Omental fat pad (tissue), 4 donors: ENCODE results near the gene FXYD5. TPM values are rescaled to one million over a fixed set of nuclear protein-coding genes. Genes with fewer than 3 reads are reported as not detected.

Experiments
- ATAC-seq: fragments of 150-250 bp; one replicate; pipeline ENCODE4 v1.9.1; 2016; ENCODE audit warnings: mild to moderate bottlenecking, moderate library complexity; ENCODE audit not compliant: low FRiP score
- DNase-seq: peaks from one replicate; pipeline ENCODE4 v3.0.0-alpha.2; 2019; ENCODE audit warnings: low spot score
- total RNA-seq, 4 donors: library from RNA; depleted of rRNA; stranded (reverse); fragments of >200 nt; gene quantifications; one replicate each; pipeline ENCODE4 v1.1.0, GENCODE V29; 2016
- TF ChIP-seq, protein P1 (sequence below), 3 donors: fragments of 450-650 bp; IDR thresholded peaks; one replicate each; pipeline ENCODE4 v1.5.1; 2016 to 2017; ENCODE audit warnings: antibody characterized with exemption in 3 of 3, mild to moderate bottlenecking in 3 of 3, moderate library complexity in 2 of 3

The FXYD5 gene
- total RNA-seq, 4 donors from 2014 or later = 68.9 to 129 (median 88.8) TPM

DNA sequence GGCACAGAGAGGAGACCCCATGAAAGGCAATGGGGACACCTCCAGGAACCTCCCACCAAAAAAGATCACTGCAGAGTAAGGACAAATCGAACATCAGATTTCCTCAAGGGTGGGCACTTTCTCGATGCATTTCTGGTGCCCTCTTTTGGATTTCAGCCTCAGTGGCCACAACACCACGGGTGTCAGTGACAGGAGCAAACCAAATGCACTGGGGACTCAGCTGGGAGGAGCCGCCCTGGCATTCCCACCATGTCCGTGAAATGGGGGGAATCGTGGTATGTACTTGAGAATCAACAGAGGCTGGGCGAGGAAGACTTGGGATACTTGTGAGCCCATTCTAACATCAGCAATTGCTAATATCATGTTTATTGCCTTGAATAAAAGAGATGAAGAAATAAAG, 57.7 kb downstream of the FXYD5 start:
- ATAC-seq (no peak), DNase-seq (no peak)
- TF ChIP-seq, protein P1, sequence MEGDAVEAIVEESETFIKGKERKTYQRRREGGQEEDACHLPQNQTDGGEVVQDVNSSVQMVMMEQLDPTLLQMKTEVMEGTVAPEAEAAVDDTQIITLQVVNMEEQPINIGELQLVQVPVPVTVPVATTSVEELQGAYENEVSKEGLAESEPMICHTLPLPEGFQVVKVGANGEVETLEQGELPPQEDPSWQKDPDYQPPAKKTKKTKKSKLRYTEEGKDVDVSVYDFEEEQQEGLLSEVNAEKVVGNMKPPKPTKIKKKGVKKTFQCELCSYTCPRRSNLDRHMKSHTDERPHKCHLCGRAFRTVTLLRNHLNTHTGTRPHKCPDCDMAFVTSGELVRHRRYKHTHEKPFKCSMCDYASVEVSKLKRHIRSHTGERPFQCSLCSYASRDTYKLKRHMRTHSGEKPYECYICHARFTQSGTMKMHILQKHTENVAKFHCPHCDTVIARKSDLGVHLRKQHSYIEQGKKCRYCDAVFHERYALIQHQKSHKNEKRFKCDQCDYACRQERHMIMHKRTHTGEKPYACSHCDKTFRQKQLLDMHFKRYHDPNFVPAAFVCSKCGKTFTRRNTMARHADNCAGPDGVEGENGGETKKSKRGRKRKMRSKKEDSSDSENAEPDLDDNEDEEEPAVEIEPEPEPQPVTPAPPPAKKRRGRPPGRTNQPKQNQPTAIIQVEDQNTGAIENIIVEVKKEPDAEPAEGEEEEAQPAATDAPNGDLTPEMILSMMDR (IDR thresholded peaks at IDR 0.05) = no peak

DNA sequence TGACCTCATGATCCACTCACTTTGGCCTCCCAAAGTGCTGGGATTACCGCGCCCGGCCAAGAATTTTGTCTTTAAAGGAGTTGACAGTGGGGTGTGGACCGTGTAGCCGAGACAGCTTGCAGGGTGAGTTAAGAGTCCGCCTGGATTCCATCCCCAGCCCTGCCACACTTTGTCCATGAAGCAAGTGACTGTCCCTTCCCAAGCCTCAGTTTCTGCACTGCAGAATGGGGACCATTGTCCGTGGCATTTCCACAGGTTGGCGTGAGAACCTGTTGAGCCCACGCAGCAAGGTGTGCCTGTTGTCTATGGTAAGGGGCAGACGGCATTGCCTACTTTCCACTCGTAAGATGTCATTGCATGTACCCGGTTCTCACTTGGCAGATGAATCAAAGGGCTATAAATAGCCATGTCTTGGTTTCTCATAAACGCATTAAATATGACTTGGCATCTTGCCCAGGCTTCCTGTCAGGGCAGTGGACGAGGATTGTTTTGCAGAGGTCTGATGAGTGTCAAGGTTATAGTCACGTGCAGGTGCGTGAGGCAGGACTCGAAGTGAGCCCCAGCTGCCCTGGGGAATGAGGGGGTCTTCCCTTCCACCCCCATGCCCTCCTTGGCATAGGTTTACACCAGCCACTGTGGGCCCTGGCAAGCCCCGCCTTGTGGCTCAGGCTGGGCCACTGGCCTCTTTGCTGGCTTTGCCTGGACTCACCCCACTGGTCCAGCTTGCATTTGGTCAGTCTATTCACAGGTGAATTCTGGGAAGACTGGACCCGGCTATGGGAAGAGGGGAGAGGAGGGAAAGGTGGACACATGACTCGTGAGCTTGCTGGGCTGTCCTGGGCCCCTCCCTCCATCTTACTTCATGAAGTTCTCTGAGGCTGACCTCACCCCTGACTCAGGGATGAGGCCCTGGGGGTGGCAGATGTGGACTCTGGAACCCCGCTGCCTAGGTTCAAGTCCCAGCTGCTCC, 59.4 kb downstream of the FXYD5 start:
- DNase-seq = peak; percentile 36
- TF ChIP-seq, protein P1 (IDR thresholded peaks at IDR 0.05) = no peak
- ATAC-seq = peak; percentile 38

DNA sequence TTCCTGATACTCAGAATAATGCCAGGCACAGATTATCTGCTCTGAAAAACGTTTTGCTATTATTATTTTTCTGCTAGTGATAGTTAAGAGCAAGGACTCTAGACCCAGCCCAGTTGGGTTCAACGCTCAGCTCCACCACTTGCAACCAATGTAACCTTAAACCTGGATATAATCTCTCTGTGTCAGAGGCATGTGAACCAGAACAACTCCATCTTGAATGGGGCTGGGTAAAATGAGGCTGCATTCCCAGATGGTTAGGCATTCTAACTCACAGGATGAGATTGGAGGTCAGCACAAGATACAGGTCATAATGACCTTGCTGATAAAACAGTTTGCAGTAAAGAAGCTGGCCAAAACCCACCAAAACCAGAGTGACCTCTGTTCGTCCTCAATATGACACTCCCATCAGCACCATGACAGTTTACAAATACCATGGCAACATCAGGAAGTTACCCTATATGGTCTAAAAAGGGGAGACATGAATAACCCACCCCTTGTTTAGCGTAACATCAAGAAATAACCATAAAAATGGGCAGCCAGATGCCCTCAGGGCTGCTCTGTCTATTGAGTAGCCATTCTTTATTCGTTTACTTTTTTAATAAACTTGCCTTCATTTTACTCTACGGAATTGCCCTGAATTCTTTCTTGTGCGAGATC, 60.4 kb downstream of the FXYD5 start:
- DNase-seq (no peak), ATAC-seq (no peak)
- TF ChIP-seq, protein P1 (IDR thresholded peaks at IDR 0.05) = no peak

DNA sequence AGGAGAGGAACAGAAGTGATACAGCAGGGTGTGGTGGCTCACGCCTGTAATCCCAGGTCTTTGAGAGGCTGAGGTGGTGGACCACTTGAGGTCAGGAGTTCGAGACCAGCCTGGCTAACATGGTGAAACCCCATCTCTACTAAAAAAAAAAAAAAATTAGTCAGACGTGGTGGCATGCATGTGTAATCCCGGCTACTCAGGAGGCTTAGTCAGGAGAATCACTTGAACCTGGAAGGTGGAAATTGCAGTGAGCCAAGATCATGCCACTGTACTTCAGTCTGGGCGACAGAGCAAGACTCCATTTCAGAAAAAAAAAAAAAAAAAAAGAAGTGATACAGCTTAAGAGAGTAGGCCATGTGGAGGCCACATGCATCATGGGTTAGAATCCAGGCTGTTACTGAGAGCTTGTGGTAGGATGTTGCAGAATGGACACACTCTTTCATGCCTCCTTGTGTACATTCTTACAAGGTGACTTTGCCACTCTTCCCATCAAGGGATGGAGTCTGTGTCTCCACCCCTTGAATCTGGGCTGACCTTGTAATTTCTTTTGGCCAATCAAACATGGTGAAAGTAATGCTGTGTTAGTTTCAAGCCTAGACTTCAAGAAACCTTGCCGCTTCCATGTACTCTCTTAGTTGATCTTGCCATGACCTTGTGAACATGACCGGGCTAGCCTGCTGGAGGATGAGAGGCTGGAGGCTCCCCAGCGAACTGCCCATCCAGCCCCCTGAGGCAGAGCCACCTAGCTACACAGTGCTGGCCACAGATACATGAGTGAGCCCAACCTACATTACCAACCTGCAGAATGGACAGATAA, 61.7 kb downstream of the FXYD5 start:
- no peak for ATAC-seq
- TF ChIP-seq, protein P1 (IDR thresholded peaks at IDR 0.05) = no peak
- DNase-seq = no peak

DNA sequence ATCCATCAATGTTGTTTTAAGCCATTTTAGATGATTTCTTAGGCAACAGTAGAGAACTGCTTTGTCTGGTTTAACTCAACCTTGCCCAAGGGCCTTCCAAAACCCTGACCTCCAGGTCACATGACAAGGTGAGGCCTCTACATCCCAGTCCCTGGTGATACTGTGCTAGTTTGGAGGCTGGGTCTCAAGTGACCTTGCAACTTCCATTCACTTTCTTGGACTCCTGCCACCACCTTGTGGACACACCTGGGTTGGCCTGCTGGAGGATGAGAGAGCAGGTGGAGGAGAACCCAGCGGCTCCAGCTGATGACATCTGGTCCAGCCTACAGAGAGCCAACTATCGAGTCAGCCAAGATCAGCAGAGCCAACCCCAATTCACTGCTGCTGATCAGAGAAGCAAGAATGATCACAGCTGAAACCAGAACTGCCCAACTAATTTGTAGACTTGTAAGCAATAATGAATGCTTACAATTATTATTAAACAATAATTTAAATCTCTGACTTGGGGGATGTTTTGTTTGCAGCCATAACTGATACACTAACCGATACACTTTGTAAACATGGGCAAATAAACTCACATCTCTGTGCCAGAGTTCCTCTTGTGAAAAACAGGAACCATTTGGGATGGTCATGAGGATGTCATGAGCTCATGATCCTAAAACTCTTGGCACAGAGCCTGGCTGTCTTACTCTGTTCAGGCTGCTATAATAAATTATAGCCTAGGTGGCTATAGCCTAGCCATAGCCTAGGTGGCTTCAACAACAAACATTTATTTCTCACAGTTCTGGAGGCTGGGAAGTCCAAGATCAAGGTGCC, 62.5 kb downstream of the FXYD5 start:
- no peak for DNase-seq
- TF ChIP-seq, protein P1 (IDR thresholded peaks at IDR 0.05) = no peak

DNA sequence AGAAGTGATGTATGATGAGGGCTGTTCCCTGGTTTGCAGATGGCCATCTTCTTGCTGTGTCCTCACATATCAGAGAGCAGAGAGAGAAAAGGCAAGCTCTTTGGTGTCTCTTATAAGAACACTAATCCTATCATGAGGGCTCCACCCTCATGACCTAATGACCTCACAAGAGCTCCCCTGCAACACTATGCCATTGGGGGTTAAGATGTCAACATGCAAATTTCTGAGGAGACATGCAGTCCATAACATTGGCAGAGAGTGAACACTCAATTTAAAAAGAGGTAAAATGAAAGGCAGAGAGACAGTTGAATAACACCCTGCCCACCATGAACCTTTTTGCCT, 63.1 kb downstream of the FXYD5 start:
- ATAC-seq (no peak), DNase-seq (no peak)
- TF ChIP-seq, protein P1 (IDR thresholded peaks at IDR 0.05) = no peak

More for the DNA sequence above, 62.5 kb downstream of the FXYD5 start:
- ATAC-seq = peak; percentile 27
